Stimulated activated CD4-positive, alpha-beta T cell treated with anti-CD3 and anti-CD28 coated beads, Interleukin-2, amount 100 ng/mL, for 48 hours (primary cell): ENCODE data around the gene IGLON5.

ENCODE experiments used
- DNase-seq, 2 donors: peaks; one replicate each; pipeline ENCODE4 v3.0.0-alpha.2; 2020

The IGLON5 gene

DNA sequence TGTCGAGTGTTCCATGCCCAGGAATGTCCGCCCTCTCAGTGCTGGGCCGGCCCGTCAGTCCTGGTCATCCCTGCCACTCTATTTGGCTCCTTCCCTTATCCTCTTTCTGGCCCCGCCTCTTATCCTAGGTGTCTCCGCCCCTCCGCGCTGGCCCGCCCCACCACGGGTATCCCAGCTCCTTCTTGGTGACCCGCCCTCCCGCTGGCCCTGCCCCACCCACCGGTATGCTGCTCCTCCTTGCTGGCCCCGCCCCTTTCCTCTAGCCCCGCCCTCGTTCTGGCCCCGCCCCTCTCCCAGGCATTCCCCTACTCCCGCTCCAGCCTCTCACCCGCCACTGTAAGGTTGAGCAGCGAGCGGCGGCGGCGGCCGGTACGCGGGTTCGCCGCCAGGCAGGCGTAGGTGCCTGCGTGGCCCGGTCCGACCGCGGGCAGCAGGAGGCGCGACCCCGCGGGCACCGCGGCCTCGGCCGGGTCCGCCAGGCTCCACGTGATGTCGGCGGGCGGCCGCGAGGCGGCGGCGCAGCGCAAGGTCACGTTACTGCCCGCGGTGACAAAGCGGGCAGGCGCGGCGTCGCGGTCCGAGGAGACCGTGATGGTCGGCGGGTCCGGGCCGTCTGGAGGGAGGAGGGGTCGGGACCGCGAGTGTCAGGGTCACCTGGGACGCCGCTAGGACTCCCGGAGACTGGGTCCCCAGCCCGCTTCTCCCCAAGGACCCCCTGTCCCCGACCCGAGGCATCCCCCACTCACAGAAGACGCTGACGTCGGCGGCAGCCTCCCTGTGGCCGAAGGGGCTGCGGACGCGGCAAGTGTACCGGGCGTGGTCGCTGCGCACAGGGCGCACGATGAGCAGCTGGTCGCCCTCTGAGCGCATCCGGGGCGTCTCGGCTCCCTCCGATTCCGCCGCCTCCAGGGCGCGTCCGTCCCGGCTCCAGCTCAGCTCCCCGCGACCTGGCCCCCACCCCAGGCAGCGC lies 28.5 kb downstream of the IGLON5 start:
- peak; percentile 97 for DNase-seq

DNA sequence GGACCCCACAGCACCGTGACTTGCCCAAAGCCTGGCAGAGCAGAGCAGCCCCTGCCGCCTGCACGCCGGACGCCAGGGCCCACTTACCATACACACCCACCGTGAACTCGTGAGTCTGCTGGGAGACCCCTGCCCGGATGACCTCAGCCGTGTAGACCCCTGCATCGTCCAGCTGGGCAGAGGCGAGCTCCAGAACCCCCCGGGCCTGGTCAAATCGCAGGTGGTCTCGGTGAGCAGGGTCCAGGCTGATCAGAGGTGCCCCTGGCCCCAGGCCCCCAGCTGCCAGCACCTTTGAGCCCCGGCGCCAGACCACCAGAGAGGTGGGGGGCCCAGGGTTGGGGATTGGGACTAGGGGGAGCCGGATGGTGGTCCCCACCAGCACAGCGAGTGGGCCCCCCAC lies 29.6 kb downstream of the IGLON5 start:
- no peak for DNase-seq

DNA sequence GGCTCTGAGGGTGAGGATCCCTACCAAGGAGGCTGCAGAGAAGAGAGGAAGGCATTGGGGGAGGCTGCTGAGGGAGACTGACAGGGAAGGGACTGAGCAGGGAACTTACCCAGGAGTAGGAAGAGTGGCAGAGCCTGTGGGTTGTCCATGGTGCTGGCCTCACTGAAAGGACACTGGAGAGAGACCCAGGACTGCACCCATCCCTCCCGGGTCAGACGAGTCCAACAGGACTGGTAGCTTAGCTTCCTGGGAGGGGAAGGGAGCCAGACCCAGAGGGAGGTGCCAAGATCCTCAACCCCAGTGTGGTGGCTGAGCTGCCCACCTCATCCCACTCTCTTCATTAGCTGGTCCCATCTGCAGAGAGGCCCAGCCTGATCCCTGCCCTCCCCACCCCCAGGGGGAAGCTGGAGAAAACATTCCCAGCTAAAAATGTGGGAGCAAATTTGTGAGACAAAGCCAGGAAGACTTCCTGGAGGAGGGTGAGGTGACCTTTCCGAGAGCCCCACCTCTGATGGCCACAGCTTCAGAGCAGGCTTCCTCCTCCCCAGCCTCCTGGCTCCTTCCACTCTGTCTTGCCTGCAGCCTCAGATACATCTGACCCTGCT lies 30.6 kb downstream of the IGLON5 start, which contains the start of gene VSIG10L:
Gene VSIG10L, minus strand, starts transcription at position 164 of the 605 bp plus-strand sequence. Its CDS starts 15 bp downstream, at position 149.
- DNase-seq, result no peak

DNA sequence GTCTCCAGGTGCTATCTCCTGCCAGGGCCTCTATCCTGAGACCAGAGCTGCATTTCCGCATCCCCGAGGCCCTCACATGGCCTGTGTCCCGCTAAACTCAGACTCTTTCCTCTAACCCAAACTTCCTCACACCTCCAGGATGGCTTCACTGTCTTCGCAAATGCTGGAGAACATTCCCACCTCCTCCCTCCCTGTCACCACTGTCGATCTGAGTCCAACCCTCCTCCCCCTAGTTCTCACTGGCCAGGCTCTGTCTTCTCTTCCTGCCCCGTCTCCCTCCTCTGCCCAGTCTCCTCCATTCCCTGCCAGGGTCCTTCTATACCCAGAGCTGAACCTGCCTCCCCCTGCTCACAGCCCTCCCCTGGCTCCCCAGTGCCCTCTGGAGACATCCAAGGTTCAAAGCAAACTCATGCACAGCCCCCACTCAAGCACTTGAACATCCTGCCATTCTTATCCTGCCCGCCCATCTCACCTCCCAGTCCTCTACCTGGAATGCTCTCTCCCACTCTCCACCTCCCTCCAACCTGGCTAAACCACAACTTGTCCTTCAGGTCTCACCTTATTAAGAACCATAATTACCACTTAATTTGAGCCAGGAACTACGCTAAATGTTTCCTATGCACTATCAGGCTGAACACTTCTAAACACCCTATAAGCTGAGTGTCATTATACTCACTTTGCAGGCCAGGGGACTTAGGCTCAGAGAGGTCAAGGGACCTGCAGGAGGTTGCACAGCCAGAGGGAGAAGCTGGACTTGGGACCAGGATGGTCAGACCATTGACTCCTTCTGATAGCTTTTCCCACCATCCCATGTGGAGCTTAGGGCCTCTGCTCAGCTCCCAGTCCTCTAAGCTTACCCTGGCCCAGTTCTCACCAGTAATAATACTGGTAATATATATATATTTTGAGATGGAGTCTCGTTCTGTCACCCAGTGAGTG lies 31.5 kb downstream of the IGLON5 start:
- no peak for DNase-seq

DNA sequence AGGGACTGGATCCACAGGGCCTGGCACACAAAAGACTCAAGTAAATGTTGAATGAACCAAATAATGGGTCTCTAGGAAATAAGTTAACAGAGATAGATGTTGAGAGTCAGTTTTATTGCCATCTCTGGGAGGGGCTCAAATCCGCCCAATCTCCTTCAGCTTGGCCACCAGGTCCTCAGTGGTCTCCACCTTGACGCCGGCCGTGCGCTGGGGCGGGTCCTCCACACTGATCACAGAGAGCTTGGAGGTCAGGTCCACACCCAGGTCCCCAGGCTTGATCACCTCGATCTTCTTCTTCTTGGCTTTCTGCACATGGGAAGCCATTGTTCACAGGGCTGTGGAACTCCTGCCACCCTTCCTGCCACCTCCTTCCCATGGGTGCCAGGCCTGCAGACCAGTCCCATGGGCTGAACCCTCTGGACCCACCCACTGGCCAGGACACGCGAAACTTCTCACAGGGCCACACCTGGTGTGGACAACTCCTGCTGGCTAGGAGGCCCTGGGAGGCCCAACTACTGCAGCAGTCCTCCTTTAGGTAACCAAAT lies 33.7 kb downstream of the IGLON5 start:
- no peak for DNase-seq

DNA sequence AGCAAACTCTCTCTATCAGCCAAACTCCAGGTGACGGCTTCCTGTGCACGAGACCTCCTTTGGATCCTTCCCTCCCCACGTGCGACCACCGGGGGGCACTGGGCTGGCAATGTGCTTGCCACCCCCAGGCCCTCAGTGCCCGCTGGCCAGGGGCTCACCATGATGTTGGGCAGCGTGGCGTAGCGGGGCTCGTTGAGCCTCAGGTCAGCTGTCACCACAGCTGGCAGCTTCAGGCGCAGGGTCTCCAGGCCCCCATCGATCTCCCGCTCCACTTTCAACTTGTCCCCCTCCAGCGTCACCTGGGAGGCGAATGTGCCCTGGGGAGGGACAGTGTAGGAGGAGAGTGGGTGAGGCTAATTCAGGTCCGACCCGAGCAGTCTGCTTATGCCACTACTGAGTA lies 35.3 kb downstream of the IGLON5 start:
- DNase-seq, result no peak

DNA sequence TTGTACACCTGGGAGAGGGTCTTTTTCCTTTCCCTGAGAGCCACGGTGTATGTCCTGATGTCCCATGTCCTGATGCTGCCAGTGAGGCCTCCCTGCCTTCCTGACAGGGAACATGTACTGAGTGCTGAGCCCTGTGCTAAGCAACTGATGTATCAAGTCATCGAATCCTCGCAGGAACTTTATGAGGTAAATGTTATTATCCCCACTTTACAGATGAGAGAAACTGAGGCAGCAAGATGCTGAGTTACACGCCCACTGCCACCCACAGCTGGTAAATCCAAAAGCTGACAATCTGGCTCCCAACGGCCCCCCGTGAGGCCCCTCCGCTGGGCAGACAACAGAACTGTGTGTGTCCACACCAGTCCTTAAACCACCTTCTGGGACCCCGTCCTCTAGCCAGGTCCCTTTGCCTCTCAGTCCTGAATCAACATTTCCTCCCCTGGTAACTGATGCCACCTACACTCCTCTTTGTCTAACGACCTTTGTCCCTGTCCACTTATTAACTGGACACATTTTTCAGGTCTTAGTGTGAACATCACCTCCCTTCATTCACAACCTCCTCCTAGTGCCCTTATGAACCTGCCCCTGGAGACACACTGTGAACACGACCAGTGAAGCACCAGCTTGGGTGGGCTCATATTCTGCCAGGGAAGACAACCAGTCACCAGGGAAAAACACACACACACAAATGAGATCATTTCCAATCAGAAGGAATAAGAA lies 35.9 kb downstream of the IGLON5 start:
- DNase-seq, result no peak

DNA sequence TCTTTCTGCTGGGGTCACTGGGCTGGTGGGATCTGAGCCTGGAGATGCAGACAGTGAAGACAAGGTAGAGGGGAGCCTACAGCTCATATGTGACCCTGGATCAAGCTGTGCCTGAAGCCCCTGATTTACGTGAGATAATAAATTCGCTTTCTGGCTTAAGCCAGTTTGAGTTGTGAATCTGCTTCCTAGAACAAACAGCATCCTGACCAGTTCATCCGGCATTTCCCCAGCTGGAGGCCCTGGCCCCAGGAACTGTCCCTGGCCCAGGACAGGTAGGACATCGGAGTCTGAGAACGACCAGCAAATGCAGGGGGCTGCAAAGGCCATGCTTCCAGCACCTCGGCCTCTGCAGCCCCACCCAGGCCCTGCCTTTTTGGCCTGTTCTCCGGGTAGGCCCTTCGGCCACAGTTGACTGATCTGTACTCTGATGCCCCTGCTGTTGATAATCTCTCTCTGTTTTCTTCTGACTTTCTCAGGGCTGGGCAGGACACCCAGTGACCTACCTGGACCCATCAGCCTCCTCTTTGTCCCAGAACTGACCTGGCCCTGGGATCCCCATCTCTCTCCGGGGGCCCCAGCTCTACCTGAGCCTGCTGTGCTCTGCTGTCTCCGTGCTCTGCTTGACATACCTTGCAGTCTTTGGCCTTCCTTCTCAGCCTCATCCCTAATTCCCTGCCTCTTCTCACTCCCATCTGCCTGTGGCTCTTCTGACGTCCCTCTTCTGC lies 40.0 kb downstream of the IGLON5 start:
- no peak for DNase-seq

DNA sequence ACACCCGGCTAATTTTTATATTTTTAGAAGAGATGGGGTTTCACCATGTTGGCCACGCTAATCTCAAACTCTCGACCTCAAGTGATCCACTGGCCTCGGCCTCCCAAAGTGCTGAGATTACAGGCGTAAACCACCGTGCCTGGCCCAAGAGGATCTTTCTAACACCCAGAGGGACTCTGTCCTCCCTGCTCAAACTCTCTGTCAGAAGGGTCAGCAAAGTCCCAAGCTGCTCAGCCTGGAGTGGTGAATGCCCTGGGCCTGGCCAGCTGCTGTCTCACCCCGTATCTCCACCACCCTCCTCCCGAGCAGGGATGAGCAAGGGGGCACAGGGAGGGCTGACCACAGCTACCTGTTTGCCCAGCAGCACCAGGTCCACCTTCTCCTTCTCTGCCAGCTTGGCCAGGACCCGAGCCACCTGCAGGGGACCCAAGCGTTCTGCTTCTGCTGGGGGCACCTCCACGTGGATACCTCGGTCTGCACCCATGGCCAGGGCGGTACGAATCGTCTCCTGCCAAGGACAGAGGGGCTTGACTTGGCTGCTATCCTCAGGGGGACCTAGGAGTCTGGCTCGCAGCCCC lies 41.4 kb downstream of the IGLON5 start:
- DNase-seq, result no peak

DNA sequence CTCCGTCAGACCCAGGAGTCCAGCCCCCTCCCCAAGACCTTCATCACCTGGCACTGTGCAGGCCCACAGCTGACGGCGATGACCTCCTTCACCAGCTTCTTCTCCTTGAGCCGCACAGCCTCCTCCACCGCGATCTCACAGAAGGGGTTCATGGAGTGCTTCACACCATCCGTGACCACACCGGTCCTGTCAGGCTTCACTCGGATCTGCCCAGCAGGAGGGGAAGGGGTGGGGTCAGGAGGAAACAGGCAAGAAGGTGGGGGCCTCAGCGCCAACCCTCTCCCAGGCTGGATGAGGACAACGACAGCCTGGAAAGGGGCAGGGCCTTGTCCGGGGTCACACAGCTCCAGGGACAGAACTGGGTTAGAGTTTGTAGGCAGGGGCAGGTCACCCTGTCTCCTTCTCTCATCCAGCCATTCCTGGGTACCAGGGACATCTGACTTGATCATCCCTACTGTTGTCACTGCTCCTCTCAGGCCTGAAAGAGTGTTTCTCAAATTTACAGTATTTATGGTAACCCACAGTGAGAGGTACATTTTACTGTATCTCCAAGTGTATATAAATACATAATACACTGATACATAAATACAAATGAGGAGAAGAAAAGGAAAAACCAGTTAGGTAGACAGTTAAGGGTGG lies 42.8 kb downstream of the IGLON5 start:
- no peak for DNase-seq

DNA sequence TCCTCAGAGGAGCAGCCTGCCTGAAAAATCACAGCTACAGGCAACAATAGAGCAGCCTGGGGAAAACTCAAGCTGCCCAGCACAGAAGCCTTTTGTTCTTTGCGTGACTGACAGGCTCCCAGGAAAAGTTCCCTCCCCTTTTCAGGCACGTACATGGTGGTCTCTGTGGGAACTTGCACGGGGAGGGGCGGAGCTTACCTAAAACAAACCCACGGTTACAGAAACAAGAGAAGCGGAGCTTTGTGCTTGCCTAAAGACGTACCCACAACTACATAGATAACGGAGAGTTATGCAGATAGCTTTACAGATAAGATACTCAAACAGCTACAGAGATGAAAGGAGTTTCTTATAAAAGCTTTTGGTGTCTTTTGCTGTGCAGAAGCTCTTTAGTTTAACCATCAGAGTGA lies 43.3 kb downstream of the IGLON5 start:
- DNase-seq, result no peak

DNA sequence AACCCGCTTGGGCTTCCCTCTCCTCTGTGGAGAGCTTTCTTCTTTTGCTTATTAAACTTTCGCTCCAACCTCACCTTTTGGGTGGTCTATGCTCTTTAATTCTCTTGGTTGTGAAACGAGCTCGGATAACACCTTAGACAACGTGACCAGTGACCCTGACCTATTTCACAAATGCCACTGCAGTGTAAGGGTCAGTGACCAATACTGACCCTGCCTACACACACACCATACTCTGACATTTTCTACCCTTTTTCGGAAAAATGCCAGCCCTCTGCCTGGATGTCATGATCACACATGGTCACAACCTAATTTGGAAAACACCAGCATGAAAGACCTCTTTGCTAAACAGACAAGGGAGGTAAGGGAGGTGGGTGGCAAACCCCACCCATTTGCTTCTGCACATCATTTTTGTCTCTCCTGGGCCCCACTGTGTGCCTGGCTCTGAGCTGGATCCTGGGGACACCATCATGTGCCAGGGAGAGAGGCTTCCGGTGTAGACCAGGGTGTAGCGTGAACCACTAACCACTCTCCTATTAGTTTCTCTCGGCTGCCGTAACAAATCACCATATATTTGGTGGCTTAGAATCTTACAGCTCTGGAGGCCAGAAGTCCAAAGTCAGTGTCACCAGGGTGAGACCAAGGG lies 44.8 kb downstream of the IGLON5 start:
- no peak for DNase-seq

DNA sequence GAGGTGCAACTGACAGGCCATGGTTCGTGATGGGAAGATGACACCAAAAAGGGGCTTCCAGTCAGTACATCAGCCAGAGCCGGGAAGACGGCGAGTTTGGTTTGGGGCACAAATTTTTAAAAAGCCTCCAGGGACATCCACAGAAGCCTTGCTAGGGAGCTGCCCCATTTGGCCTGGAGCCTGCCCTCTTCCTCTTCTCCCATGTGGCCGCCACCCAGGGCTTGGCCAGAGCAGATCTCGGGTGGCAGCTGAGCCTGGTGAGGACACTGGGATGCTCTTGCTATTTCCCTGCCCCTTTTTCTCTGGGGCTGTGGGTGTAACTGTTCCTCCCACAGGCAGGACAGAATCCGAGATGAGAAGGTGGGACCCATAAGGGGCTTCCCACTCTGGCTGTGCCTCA lies 46.5 kb downstream of the IGLON5 start:
- no peak for DNase-seq

DNA sequence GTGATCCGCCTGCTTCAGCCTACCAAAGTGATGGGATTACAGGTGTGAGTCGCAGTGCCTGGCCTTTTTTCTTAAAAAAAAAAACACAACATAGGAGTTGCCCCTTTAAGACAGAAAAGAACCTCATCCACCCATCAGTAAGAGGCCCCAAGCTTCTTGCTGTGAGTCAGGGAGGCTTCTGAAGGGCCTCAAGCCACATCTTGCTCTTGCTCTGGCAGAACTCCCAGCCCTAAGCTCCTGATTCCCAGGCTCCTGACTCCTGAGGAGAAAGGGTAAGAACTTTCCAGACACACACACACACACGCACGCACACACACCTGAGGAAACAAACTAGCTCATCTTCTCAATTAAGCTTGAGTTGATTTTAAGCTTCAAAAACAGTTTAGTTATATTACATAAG lies 47.9 kb downstream of the IGLON5 start:
- no peak for DNase-seq

DNA sequence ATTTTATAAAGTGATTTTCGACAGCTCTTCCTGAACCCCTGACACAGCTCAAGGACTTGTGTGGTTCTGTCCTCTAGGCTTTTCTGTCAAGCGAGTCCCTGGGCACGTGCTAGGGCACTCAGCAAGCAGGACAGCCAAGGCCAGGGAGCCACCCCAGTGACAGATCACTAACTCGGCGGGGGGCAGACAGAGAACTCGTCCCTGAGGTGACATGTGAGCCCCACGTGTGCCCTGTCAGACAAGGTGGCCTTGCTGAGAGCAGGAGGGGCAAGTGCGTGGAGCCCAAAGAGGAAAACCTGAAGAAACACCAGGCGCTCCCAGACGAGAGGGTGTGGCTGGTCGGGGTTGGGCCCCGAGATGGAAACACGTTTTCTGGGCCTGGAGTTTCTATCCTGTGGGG lies 49.8 kb downstream of the IGLON5 start:
- no peak for DNase-seq

DNA sequence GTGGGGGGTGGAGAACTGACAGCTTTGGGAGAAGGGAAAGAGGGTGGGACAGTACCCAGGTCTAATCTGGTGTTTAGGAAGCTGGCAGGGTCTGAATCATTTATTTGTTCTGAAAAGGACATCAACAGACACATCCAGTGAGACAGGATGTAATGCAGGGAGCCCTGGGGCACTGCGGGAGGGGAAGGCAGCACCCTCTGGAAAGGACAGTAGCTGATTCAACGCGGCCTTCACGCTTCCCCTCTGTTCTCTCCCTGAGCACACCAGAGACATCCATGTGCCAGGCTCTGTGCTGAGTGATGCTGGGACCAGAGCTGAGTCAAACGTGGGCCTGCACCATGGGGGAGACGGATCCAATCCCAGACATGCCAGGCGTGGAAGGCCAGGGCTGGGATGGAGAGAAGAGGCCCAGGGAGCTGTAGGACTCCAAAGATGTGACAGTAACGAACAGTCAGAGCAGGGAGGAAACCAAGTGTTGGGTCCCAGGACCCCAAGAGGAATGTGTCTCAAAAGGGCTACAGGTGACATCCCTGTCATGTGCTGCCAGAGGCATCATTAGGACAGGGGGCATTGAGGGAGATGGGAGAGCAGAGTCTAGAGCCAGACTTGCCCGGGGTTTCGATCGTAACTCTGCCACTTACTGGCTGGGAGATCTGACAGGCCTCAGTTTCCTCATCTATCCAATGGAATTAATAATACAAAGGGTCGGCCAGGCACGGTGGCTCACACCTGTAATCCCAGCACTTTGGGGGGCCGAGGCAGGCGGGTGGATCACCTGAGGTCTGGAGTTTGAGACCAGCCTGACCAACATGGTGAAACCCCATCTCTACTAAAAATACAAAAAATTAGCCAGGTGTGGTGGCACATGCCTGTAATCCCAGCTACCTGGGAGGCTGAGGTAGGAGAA lies 53.0 kb downstream of the IGLON5 start:
- no peak for DNase-seq

DNA sequence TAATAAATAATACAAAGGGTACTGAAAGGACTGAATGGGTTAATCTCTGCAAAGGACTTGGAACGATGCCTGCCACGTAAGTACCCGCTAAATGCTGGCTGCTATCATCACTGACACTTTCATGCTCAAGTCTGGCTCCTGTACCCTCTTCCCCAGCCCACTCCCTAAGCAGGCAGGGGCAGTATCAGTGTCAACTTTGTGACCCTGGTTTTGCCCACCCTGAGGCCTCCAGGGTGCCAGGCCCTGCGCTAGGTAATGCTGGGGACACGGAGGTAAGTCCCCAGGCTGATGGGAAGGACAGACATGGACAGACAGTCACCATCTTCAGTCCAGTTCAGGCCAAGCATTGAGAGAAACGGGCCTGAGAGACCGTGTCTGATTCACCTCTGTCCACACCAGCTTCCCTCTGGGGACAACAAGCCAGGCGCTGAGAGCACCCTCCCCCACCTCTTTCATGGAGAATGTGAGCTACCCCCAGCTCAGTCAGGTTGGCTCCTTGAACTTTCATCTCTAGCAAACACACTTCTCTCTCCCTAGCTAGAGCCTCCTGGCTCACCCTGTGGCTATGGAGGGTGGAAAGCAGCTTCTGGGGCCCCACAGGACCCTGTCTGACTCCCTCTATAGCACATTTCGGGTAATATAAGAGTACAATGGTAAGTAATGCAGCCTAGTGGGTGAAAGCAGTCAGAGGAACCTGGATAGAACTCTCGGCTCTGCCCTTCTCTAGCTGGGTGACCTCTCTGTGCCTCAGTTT lies 53.9 kb downstream of the IGLON5 start:
- no peak for DNase-seq

DNA sequence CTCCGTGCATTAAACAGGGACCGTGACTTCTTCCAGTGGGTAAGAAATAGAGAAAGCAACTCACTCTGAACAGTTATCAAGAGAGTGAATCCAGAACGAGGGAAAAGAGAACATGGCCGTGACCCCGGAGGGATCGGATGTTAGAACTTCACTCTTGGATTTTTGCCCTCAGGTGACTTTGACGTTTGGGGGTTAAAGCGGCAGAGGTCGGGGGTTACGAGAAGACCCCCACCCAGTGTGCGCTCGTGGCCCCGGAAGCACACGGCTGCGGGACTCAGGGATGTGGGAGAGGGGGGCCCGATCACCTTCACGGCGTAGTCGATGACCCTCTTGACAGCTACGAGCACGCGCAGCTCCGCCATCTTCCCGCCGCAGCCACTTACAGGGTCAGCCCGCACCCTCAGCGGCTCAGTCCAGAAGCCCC lies 54.5 kb downstream of the IGLON5 start, which contains the start of gene ETFB:
Gene ETFB, minus strand, starts transcription at position 424 of the 424 bp plus-strand sequence. Its CDS starts 62 bp downstream, at position 362.
- DNase-seq, result no peak
